Activated CD8-positive, alpha-beta memory T cell treated with anti-CD3 and anti-CD28 coated beads, Interleukin-2, amount 50 U/mL, for 24 hours (primary cell): Measurements from ENCODE around the gene INHA.

Experiments used
- DNase-seq: peaks from one replicate; pipeline ENCODE4 v3.0.0-alpha.2; 2020; ENCODE audit errors: extremely low read depth

Gene INHA

GRCh38 chr2:219611866-219612576, 39.9 kb downstream of the INHA start:
- no peak for DNase-seq

- DNase-seq = no peak
These were observed 40.6 kb downstream of the INHA start for GRCh38 chr2:219612577-219613286.

- DNase-seq = no peak
These were observed 41.5 kb downstream of the INHA start for GRCh38 chr2:219613461-219614070.

- DNase-seq = no peak
These were observed 42.2 kb downstream of the INHA start for GRCh38 chr2:219614076-219614860.

- no peak for DNase-seq
These were observed 42.9 kb downstream of the INHA start for GRCh38 chr2:219615036-219615435.

GRCh38 chr2:219615894-219616293, 43.8 kb downstream of the INHA start:
- DNase-seq = no peak

- no peak for DNase-seq
These were observed 44.4 kb downstream of the INHA start for GRCh38 chr2:219616550-219616949.

- no peak for DNase-seq
These were observed 46.6 kb downstream of the INHA start for GRCh38 chr2:219618733-219619122.

- no peak for DNase-seq
These were observed 47.1 kb downstream of the INHA start for GRCh38 chr2:219619235-219619634.

- no peak for DNase-seq
These were observed 48.4 kb downstream of the INHA start for GRCh38 chr2:219620546-219620945.

GRCh38 chr2:219621935-219622334, 49.8 kb downstream of the INHA start:
- DNase-seq = no peak

GRCh38 chr2:219622472-219622871, 50.4 kb downstream of the INHA start:
- DNase-seq = no peak

- no peak for DNase-seq
These were observed 52.5 kb downstream of the INHA start for GRCh38 chr2:219624565-219624964.

- no peak for DNase-seq
These were observed 53.1 kb downstream of the INHA start for GRCh38 chr2:219625179-219625578.
